Thoracic aorta (tissue), 2 donors: ENCODE results near the gene ADARB2. TPM values are rescaled to one million over a fixed set of nuclear protein-coding genes. Genes with fewer than 3 reads are reported as not detected.

Experiments used
- ATAC-seq: fragments of 150-250 bp; one replicate; pipeline ENCODE4 v1.8.0; 2017; ENCODE audit warnings: low read depth; ENCODE audit not compliant: insufficient number of reproducible peaks, low FRiP score
- DNase-seq: peaks from one replicate; pipeline ENCODE4 v3.0.0-alpha.2; 2020; ENCODE audit warnings: low spot score
- H3K27ac ChIP-seq, 2 donors: fragments of 200-600 bp; sonication (generic); 1 replicate in 1 of 2; 2 replicates in 1 of 2; pipeline ENCODE4 v1.5.1; 2016; ENCODE audit warnings: mild to moderate bottlenecking in 2 of 2, moderate library complexity in 2 of 2
- H3K27me3 ChIP-seq: fragments of 200-600 bp; sonication (generic); replicated peaks from 2 replicates; pipeline ENCODE4 v1.6.0; 2016; ENCODE audit warnings: mild to moderate bottlenecking; ENCODE audit not compliant: insufficient read depth
- H3K36me3 ChIP-seq: fragments of 200-600 bp; sonication (generic); one replicate; pipeline ENCODE4 v1.5.1; 2016
- H3K4me1 ChIP-seq, 2 donors: fragments of 200-600 bp; sonication (generic); 1 replicate in 1 of 2; 2 replicates in 1 of 2; pipeline versions ENCODE4 v1.5.1 to v1.6.0; 2016; ENCODE audit warnings: low read depth in 2 of 2, mild to moderate bottlenecking in 1 of 2; ENCODE audit not compliant: control insufficient read depth in 1 of 2
- H3K4me3 ChIP-seq: fragments of 200-600 bp; sonication (generic); 2 replicates; pipeline ENCODE4 v1.5.1; 2016; ENCODE audit warnings: mild to moderate bottlenecking
- H3K9me3 ChIP-seq: fragments of 200-600 bp; sonication (generic); 2 replicates; pipeline ENCODE4 v1.5.1; 2016
- CTCF ChIP-seq: fragments of 200-600 bp; sonication (generic); IDR thresholded peaks from one replicate; pipeline ENCODE4 v1.5.1; 2019; ENCODE audit warnings: antibody characterized with exemption
- total RNA-seq, 2 donors: library from RNA; depleted of rRNA; stranded (reverse); fragments of >200 nt; gene quantifications; one replicate each; pipeline versions ENCODE4 v1.1.0 to v1.2.3, GENCODE V29; 2016

Gene ADARB2
- total RNA-seq, 2 donors from 2014 or later, result 0.71 to 3.1 TPM

DNA sequence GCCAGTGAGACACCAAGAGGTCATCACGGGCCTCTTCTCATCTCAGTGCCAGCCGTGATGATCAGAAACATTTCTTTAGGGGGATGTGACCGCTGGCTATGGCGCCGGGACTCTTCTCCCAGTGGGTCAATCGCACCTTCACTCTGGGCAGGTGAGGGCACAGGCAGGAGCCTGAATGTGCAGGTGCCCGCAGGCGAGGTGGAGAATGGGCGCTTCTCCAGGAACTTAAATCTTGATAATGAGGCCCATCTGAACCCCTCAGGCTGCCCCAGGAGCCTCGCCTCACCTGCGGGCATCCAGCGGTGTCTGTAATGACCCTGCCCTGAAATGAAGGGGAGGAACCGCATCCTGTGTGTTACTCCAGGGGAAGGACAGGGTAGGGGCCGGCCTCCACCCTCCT is 204.7 kb downstream of the ADARB2 start:
- TF ChIP-seq CTCF, result no peak
- H3K27ac ChIP-seq, result no peak overlapping the region
- no peaks in the 10 kb centered on the region for H3K4me1 ChIP-seq
- DNase-seq, result no peak
- ATAC-seq, result no peak
- H3K4me3 ChIP-seq, result no peak overlapping the region
- H3K36me3 ChIP-seq, result no peaks in the 10 kb centered on the region
- no peaks in the 10 kb centered on the region for H3K9me3 ChIP-seq
- no peaks in the 10 kb centered on the region for H3K27me3 ChIP-seq

GRCh38 chr10:1531883-1532597 is 205.3 kb downstream of the ADARB2 start:
- Histone ChIP-seq H3K27ac (no peak overlapping the region), H3K4me3 (no peak overlapping the region), H3K27me3 (no peaks in the 10 kb centered on the region), H3K9me3 (no peaks in the 10 kb centered on the region), H3K4me1 (no peaks in the 10 kb centered on the region), H3K36me3 (no peaks in the 10 kb centered on the region)
- ATAC-seq (no peak), DNase-seq (no peak)
- no peak for TF ChIP-seq CTCF

- Histone ChIP-seq H3K9me3 (no peaks in the 10 kb centered on the region), H3K27ac (no peak overlapping the region), H3K36me3 (no peaks in the 10 kb centered on the region), H3K27me3 (no peaks in the 10 kb centered on the region), H3K4me1 (no peaks in the 10 kb centered on the region), H3K4me3 (no peak overlapping the region)
- TF ChIP-seq CTCF, result no peak
- DNase-seq (no peak), ATAC-seq (no peak)
Observed at GRCh38 chr10:1530871-1531517, 206.3 kb downstream of the ADARB2 start.

GRCh38 chr10:1529806-1530413 is 207.4 kb downstream of the ADARB2 start:
- no peak overlapping the region for H3K27ac ChIP-seq
- H3K27me3 ChIP-seq, result no peaks in the 10 kb centered on the region
- no peak overlapping the region for H3K4me3 ChIP-seq
- no peak for ATAC-seq
- no peaks in the 10 kb centered on the region for H3K36me3 ChIP-seq
- no peaks in the 10 kb centered on the region for H3K9me3 ChIP-seq
- H3K4me1 ChIP-seq, result no peaks in the 10 kb centered on the region
- no peak for DNase-seq
- no peak for TF ChIP-seq CTCF

DNA sequence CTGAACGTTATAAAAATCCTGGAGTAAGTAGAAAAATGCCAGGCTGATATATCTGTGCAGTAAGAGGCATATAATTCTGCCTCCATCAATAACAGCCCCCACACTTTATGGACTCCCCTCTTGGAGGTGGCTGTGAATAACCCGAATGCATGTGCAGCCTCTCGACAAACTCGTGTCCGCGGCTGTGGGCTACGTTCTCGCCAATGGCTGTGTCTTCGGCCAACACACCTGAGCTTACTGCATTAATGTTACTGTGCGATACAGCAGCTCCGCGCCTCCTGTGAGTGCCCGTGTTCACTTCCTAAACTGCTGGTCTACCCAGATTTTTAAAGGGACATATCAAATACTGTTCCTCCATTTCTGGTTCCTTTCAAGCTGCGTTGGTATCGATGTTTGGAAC is 209.4 kb downstream of the ADARB2 start:
- no peak for DNase-seq
- no peak for ATAC-seq
- Histone ChIP-seq H3K4me1 (no peaks in the 10 kb centered on the region), H3K36me3 (no peaks in the 10 kb centered on the region), H3K9me3 (no peaks in the 10 kb centered on the region), H3K27ac (no peak overlapping the region), H3K27me3 (no peaks in the 10 kb centered on the region), H3K4me3 (no peak overlapping the region)
- no peak for TF ChIP-seq CTCF
